HG03565 (cell line): Measurements from ENCODE around the gene TAF1.
"Not testable (repeated sequence)": the region's sequence is repeated elsewhere in the genome, so short reads cannot be mapped to it uniquely, and the experiment has no call there.

ENCODE experiments used
- ATAC-seq: cut with Tn5 transposase; IDR thresholded peaks from one replicate; pipeline ENCODE4 v1.9.1; 2021; ENCODE audit warnings: mild to moderate bottlenecking, moderate library complexity; ENCODE audit not compliant: unreplicated experiment

Gene TAF1

DNA sequence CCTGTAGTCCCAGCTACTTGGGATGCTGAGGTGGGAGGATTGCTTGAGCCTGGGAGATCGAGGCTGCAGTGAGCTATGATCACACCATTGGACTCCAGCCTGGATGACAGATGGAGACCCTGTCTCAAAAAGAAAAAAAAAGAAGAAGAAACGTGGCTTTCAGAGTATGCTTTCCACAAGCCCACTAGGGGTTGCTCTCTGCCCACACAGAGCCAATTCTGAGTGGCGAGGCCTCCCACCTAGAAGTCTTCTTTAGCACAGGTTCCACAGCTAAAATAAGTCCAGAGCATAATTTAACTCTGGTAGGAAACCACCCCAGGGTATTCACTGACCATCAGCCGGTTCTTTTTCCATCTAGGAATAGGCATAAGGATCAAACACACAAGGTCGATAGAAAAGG, 50.1 kb downstream of the TAF1 start:
- not testable (repeated sequence) for ATAC-seq

DNA sequence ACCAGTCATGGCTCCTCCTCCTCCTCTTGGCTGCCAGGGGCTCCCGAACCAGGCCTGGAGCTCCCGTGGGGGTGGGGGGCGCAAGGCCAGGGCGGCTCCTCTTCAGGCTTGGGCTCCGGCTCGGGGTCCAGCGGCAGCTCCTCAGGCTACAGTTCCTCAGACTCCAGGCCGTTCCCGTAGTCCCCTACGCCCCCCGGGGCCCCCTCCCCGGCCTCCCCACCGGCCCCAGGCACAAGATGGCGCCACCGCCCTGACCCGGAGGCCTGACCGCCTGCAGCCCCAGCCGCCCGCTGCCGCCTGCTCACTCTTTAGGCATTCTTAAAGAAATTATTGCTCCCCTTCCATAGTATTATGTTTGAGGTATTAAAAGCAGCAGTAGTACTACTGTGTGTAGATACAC, 54.5 kb downstream of the TAF1 start:
- ATAC-seq, result no peak

DNA sequence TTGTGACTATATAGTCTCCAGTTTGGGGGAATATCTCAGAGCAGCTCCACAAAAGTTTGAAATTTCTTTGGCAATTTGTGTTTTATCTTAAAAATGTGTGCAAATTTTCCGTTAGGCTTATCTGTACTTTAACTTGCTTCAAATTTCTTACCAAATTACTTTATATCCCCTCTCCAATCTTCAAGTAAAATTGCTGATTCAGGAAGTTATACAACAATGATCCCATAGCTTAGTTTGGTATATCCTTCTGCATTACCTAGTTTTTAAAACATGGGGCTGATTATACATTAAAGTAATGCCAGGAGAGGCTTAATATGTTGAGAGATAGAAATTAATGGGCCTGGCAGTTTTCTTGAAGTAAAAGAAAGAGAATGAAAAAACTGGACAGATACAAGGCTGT, 66.6 kb downstream of the TAF1 start:
- no peak for ATAC-seq

DNA sequence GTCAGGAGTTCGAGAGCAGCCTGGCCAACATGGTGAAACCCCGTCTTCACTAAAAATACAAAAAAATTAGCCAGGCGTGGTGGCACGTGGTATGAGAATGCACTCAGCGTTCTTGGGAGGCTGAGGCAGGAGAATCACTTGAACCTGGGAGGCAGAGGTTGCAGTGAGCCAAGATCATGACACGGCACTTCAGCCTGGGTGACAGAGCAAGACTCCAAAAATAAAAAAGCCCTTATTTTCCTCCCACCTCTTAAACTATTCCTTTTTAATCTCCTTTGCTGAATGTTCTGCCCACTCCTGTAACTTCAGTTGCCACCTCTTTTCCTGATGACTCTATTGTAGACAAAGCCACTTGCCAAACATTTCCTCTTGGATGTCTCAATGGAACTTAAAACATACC, 72.6 kb downstream of the TAF1 start:
- ATAC-seq, result no peak

DNA sequence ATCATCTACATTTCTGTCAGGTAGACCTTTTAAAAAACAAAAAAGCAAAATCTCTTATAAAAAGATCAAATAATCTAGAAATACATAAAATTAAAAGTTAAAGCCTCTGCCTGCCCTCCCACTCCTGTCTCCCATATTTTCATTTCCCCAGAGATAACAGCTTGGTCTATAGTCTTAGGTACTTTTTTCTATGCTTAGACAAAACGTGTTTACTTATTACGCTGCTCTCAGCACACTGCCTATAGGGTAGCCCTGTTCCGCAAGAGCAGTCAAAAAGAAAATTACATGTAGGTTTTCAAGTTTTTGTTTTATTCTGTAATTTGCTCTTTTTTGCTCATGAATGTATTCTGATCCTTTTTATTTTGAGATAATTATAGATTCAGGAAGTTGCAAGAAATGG, 73.3 kb downstream of the TAF1 start:
- ATAC-seq, result no peak

DNA sequence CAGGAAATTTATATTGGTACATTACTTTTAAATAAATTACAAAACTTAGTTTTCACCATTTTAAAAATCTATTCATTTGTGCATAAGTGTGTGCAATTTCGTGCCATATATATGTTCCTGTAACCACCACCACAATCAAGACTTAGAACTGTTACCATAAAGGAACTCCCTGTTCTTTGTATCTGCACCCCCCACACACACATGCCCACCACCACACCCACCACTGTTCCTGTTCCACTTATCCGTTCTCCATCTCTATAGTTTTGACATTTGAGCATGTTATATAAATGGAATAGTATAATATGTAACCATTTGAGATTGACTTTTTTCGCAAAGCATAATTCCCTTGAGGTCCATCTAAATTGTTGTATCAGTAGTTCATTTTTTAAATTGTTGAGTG, 73.7 kb downstream of the TAF1 start:
- no peak for ATAC-seq

DNA sequence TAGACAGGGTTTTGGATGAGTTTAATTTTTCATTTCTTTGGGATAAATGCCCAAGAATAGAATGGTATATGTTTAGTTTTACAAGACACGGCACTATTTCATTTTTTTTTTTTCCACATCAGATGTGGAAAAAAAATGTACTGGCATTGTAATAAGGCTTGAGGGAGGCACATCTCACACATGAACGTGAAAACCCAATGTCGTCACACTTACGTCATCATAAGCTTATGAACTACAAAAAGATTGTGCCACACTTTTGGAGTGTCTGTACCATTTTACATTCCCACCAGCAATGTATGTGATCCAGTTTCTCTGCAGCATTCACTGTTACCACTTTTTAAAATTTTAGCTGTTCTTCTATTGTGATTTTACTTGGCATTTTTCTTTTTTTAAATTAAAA, 74.2 kb downstream of the TAF1 start:
- ATAC-seq, result no peak

DNA sequence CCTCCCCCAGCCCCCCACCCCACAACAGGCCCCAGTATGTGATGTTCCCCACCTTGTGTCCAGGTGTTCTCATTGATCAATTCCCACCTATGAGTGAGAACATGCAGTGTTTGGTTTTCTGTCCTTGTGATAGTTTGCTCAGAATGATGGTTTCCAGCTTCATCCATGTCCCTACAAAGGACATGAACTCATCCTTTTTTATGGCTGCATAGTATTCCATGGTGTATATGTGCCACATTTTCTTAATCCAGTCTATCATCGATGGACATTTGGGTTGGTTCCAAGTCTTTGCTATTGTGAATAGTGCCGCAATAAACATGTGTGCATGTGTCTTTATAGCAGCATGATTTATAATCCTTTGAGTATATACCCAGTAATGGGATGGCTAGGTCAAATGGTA, 75.7 kb downstream of the TAF1 start:
- not testable (repeated sequence) for ATAC-seq

DNA sequence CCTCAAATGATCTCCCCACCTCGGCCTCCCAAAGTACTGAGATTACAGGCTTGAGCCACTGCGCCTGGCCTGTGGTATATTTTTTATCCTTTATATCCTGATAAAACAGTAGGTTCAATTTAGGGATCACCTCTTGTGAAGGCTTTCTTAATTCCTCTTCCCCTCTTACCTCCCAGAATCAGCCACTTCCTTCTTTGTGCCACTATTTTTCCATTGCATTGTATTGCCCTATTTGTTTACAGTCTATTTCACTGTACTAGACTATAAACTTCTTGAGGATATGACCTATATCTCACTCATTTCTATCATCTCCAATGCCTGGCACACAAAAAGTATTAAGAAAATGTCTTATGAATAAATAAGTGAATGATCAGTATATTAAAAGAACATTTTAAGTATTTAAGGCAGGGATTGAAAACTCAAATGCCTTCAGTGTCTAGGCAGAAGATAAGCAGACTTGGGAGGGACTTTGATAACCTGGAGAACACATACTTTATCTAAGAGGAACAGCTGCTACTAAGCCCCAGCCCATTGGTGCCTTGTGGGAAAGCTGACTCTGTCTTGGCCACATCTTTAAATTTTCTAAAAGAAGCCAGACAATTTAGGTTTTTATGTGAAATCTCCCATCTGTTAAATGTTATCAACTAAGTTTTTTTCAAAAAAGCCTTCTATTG, 84.4 kb downstream of the TAF1 start:
- ATAC-seq, result no peak

DNA sequence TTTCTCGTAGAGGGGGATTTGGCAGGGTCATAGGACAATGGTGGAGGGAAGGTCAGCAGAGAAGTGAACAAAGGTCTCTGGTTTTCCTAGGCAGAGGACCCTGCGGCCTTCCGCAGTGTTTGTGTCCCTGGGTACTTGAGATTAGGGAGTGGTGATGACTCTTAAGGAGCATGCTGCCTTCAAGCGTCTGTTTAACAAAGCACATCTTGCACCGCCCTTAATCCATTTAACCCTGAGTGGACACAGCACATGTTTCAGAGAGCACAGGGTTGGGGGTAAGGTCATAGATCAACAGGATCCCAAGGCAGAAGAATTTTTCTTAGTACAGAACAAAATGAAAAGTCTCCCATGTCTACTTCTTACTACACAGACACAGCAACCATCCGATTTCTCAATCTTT, 85.4 kb downstream of the TAF1 start:
- ATAC-seq, result not testable (repeated sequence)

DNA sequence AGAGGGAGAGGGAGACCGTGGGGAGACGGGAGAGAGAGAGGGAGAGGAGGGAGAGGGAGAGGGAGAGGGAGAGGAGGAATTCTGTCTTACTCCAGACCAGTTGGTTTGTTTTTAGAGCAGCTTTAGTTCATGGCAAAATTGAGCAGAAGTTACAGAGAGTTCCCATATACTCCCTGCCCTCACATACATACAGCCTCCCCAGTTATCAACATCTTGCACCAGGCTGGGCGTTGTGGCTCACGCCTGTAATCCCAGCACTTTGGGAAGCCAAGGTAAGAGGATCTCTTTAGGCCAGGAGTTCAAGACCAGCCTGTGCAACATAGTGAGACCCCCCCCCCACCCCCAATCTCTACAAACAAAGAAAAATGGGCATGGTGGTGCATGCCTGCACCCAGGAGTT, 86.9 kb downstream of the TAF1 start:
- no peak for ATAC-seq

DNA sequence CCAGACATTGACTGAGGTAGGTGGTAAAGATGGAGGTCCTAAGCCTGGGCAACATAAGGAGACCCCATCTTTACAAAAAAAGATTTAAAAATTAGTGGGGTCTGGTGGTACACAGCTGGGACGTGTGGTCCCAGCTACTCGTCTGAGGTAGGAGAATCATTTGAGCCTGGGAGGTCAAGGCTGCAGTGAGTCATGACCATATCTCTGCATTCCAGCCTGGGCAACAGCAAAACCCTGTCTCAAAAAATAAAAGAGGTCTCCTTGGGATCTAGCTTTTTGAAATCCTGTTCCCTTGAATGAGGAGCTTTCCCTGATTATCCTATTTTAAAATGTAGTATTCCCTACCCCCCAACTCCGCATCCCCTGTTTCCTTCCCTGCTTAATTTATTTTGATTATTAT, 88.1 kb downstream of the TAF1 start:
- ATAC-seq, result no peak

DNA sequence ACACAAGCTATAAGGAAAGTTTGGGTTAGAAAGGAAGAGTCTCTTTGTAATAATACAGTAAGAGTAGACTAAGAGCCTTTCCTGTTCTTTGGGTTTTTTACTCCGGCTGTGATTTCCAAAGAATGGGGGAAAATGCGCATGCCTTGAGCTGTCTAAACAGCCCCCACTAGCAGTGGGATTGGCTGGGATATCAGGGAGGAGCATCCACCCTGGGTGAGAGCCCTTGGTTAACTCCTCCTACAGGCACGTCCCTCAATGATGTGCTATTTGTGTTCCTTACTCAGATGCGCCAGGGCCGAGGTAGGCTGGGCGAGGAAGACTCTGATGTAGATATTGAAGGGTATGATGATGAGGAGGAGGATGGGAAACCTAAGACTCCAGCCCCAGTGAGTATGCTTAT, 92.7 kb downstream of the TAF1 start:
- no peak for ATAC-seq

DNA sequence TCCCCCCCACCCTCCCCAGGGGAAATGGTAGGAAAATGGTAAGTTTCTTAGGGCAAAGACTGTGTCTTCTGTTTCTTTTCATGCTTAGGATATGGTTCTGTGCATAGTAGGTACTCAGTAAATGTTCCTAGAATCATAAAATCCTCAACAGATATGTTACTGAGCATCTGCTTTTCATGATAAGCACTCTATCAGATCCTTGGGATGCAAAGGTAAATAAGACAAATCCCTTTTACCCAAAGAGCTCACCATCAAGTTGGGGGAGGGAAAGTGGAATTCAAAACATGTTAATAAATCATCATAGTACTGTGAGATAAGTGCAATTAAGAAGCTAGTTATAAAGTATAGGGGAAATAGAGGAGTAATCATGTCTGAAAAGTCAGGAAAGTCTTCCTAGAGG, 98.8 kb downstream of the TAF1 start:
- ATAC-seq, result no peak

DNA sequence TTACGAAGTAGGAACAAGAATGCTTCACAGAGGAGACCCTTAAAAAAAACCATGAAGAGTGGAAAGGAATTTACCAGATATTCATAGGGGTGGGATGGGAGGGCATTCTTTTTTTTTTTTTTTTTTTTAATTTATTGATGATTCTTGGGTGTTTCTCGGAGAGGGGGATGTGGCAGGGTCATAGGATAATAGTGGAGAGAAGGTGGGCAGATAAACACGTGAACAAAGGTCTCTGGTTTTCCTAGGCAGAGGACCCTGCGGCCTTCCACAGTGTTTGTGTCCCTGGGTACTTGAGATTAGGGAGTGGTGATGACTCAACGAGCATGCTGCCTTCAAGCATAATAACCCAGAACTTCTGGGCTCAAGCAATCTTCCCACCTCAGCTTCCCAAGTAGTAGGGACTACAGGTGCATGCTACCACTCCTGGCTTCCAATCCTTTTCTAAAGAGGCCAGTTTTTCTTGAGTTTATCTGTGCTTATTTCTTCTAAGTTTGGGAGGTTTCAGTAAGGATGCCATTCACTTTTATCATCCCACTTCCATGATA, 100.9 kb downstream of the TAF1 start:
- ATAC-seq, result no peak

DNA sequence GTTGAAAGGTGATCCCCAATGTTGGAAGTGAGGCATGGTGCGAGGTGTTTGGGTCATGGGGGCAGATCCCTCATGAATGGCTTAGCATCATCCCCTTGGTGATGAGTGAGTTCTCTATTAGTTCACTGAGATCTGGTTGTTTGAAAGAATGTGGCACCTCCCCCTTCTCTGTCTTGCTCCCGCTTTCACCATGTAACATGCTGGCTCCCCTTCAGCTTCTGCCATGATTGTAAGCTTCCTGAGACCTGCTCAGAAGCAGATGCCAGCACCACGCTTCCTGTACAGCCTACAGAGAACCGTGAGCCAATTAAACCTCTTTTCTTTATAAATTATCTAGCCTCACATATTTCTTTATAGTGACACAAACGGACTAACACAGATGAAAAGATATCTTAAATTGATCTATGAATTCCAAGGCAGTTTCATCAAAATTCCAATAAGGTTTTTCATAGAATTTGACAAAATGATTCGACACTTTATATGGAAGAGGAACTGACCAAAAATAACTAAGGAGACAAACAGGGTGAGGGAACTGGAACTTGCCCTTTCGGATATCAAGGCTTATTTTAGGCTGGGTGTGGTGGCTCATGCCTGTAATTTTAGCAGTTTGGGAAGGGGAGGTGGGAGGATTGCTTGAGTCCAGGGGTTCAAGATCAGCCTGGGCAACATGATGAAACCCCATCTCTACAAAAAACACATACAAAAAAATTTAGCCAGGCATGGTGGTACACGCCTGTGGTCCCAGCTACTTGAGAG, 109.8 kb downstream of the TAF1 start:
- ATAC-seq, result no peak

DNA sequence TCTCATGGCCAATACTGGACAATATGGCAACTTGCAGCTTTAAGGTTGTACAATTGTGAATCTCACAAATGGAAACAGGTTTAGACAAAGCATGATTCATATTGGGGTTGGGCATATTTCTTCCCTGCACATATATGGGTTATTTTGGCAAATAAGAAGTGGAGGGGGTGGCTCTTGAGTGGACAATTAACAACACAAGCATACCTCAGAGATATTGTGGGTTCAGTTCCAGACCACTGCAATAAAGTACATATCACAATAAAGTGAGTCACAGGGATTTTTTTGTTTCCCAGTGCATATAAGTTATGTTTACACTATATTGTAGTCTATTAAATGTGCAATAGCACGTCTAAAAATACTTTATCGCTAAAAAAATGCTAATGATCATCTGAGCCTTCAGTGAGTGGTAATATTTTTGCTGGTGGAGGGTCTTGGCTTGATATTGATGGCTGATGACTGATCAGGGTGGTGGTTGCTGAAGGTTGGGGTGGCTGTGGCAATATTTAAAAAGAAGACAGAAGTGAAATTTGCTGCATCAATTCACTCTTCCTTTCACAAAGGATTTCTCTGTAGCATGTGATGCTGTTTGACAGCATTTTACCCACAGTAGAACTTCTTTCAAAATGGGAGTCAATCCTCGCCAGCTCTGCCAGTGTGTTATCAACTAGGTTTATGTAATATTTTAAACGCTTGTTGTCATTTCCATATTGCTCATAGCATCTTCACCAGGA, 116.2 kb downstream of the TAF1 start:
- no peak for ATAC-seq

DNA sequence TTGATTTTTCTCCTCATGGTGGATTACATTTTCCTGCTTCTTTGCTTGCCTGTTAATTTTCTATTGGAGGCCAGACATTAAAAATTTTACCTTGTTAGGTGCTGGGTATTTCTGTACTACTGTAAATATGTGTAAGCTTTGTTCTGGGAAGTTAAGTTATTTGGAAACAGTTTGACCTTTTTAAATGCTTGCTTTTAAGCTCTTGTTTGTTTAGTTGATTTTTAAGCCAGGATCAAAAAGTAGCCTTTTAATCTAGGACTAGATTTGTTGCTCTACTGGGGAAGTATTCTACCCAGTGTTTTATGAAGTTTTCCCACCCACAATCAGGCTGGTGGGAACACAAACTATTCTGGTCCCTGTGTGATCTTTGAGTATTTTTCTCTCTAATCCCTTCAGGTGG, 121.7 kb downstream of the TAF1 start:
- ATAC-seq, result no peak

DNA sequence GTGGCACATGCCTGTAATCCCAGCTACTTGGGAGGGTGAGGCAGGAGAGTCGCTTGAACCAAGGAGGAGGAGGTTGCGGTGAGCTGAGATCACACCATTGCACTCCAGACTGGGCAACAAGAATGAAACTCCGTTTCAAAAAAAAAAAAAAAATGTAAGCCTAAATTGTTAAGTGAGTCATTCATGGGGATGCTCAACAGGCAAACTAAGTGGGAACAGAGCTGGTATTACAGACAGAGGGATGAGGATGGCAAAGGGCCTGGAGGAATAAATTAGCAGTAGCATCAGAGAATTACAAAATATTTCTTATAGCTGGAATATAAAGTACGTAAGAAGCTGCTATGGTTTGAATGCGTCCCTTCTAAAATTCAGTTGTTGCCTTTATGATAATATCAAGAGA, 123.4 kb downstream of the TAF1 start:
- ATAC-seq, result no peak

DNA sequence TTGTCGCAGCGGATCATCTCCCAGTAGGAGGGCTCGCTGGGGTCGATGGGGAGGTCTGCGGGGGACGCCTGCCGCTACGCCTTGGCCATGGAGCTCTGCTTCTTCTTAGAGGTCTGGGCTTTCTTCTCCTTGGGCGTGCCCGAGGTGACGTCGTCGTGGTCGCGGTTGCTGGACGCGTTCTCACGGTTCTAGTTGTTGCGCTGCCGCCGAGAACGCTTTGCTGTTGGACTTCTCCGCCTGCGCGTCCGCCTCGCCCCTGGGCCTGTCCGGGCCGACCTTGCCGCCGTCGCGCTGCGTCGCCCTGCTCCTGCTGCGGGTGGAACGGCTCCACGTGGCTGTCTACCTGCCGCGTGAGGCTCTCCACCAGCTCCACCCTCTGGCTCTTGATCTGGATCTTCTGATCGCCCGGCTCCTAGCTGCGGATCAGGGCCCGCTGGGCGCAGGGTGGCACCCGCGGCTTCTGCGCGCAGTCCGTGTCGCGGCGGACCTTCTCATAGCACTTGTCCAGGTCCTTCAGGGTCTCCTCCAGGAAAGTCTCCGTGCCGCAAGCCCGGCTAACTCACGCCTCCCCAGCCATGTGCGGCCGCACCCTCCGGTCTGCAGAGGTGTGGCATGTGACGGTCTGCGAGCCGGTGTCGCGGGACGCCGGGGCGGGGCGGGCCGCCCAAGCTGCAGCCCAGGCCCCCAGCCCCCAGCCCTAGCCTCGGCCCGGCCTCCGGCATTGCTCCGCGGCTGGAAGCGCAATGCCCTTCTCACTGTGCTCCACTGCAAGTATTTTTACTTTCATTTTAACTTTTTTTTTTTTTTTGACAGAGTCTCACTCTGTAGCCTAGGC, 126.3 kb downstream of the TAF1 start:
- no peak for ATAC-seq

DNA sequence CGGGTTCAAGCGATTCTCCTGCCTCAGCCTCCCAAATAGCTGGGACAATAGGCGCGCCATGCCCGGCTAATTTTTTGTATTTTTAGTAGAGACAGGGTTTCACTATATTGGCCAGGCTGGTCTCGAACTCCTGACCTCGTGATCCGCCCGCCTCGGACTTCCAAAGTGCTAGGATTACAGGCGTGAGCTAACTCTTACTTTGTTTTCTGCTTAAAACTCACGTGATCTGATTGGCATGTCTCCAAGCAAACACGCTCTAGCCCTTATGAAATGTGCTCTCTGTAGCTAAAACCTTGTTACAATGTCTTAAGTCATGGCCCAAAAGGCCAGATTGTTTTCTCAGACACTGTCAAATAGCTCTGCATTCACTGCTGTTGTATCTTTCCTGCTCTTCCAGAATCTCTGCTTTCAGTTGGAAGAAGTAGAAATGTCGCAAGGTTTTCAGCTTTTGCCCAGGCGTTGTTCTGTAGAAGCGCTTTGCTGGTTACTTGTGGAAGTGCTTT, 127.0 kb downstream of the TAF1 start:
- no peak for ATAC-seq
